AG04450 (cell line): Measurements from ENCODE around the gene ADAP2. TPM values are rescaled to one million over a fixed set of nuclear protein-coding genes. Genes with fewer than 3 reads are reported as not detected.
A peak's percentile ranks its signal among the peaks of the same experiment; 100 is the strongest.

ENCODE experiments used
- CTCF ChIA-PET: fragments of 300-600, 350-600 bp; formaldehyde crosslinking; extraction: SDS; loops from one replicate; lab custom pipeline; 2022; ENCODE audit warnings: antibody characterized with exemption, inconsistent platforms; lab: Charles Lee
- POLR2A ChIA-PET: fragments of 350-600 bp; formaldehyde crosslinking; extraction: SDS; loops from one replicate; lab custom pipeline; 2021; ENCODE audit warnings: antibody characterized with exemption, inconsistent platforms; lab: Yijun Ruan, JAX
- DNase-seq: peaks from one replicate; pipeline ENCODE4 v3.0.0-alpha.2; 2011; ENCODE audit warnings: low read depth, low spot score
- H3K27ac ChIP-seq: one replicate; pipeline ENCODE4 v1.5.1; 2012; ENCODE audit warnings: low read depth, low read length, control low read depth
- H3K27me3 ChIP-seq: one replicate; pipeline ENCODE4 v1.6.0; 2012; ENCODE audit warnings: low read length; ENCODE audit not compliant: control insufficient read depth, insufficient read depth
- H3K4me3 ChIP-seq: 2 replicates; pipeline ENCODE4 v1.5.1; 2011; ENCODE audit warnings: mild to moderate bottlenecking, low read depth, low read length, control low read depth
- H3K9me3 ChIP-seq: 2 replicates; pipeline ENCODE4 v1.5.1; 2012; ENCODE audit warnings: low read length; ENCODE audit not compliant: control insufficient read depth, insufficient read depth
- CTCF ChIP-seq: IDR thresholded peaks from 2 replicates; pipeline ENCODE4 v1.5.1; 2011; ENCODE audit warnings: low read depth, low read length, control low read depth, inconsistent platforms
- polyA minus RNA-seq: library from RNA; depleted of rRNA, polyadenylated mRNA; stranded (reverse); fragments of >200 nt; gene quantifications from 2 replicates; pipeline ENCODE4 v1.2.3, GENCODE V29; 2011; rRNA and poly(A)+ RNA removed
- polyA plus RNA-seq: library from polyadenylated mRNA; depleted of rRNA; stranded (reverse); fragments of >200 nt; gene quantifications from 2 replicates; pipeline ENCODE4 v1.2.3, GENCODE V29; 2011; rRNA removed

The ADAP2 gene
- 1.4 and 1.7 TPM in 2 replicates for polyA plus RNA-seq
- polyA minus RNA-seq: 1.7 and 2.3 TPM in 2 replicates

DNA sequence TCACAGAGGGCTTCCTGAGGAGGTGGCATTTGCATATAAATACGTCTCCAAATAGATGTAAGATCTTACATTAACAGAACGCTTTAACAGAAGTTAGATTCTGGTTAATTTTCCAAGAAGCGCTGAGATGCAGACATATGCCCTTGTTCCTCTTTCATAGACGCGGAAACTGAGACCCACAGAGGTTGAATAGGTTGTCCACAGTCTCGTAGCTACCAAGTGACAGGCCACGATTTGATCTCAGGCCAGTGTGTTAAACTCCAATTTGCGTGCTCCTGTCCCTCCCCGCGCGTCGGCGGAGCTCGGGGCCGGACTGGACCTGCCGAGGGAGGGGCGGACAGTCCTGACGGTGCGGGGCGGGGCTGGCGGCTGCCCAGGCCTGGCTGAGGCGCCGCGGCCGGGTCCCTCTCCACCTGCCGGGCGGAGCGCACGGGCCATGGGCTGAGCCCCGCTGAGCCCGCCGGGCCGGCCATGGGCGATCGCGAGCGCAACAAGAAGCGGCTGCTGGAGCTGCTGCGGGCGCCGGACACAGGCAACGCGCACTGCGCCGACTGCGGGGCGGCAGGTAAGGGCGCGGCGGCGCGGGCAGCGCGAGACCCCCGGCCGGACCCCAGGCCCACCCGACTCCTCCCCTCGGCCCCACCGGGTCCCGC is at the start of gene ADAP2:
ADAP2 (plus strand) TSS at position 402 of the 653 bp plus-strand sequence; CDS start at position 472, 70 bp downstream.
- POLR2A ChIA-PET: no interaction called here
- no peak within 1 kb of the TSS for H3K27ac ChIP-seq
- no peaks in the 10 kb centered on the region for H3K9me3 ChIP-seq
- CTCF ChIA-PET: no interaction called here
- peak within 1 kb of the TSS; percentile 36; the same call in 1 of the 2 replicates for H3K4me3 ChIP-seq
- no peak for TF ChIP-seq CTCF
- DNase-seq: no peak
- peaks cover 17% of the 10 kb centered on the region for H3K27me3 ChIP-seq

DNA sequence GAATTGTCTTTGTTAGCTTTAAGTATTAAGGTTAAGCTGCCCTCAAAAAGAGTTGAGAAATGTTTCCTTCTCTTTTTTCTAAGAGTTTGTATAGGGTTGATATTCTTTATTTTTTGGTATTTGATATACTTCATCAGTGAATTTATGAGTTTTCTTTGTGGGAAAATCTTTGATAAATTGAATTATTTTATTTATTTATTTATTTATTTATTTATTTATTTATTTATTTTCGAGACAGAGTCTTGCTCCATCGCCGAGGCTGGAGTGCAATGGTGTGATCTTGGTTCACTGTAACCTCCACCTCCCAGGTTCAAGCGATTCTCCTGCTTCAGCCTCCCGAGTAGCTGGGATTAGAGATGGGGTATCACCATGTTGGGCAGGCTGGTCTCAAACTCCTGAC is 35.6 kb upstream of the ADAP2 start:
- Histone ChIP-seq H3K27me3 (no peaks in the 10 kb centered on the region), H3K9me3 (no peaks in the 10 kb centered on the region), H3K27ac (no peak overlapping the region), H3K4me3 (no peak overlapping the region)
- no peak for DNase-seq
- CTCF ChIA-PET: interaction anchor here (0.6 kb wide), 1 partner anchor 135 kb away, joined by 3 read pairs; no protein-coding TSS in a partner anchor
- POLR2A ChIA-PET: no interaction called here
- TF ChIP-seq CTCF: no peak

DNA sequence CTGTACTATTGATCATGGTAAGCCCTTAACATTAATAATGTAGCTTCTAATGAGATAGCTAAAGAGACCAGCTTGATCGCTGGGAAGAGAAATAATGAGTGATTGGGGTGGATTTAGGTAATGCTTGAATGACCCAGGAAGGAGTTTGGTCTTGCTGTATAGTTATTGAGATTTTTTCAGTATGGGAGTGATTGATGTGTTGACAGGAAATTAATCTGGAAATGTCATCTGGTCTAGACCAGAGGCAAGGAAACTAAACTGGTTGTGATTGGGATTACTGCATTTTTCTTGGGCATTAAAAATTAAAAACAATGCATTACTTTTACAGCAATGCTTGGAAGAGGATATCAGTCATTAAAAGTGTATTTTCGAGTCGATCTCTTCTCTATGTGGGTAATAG is 27.5 kb upstream of the ADAP2 start:
- Histone ChIP-seq H3K27ac (no peak overlapping the region), H3K9me3 (no peaks in the 10 kb centered on the region), H3K27me3 (no peaks in the 10 kb centered on the region), H3K4me3 (no peak overlapping the region)
- DNase-seq: no peak
- POLR2A ChIA-PET: interaction anchor here (0.6 kb wide), 1 partner anchor 94 kb away, joined by 12 read pairs; no protein-coding TSS in a partner anchor
- no peak for TF ChIP-seq CTCF
- CTCF ChIA-PET: no interaction called here

DNA sequence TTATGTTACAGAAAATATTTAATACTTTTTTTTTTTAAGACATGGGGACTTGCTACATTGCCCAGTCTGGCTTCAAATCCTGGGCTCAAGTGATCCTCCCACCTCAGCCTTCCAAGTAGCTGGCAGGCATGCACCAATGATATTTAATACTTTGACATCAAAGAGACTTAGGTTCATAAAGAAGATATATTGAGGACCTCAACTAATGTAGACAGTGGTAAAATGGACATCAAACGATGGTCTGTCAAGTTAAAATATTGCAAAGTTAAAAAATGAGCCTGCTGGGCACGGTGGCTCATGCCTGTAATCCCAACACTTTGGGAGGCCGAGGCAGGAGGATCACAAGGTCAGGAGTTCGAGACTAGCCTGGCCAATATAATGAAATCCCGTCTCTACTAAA is 24.4 kb upstream of the ADAP2 start:
- ChIA-PET CTCF (no interaction called here), POLR2A (no interaction called here)
- no peaks in the 10 kb centered on the region for H3K27me3 ChIP-seq
- TF ChIP-seq CTCF: no peak
- no peak overlapping the region for H3K27ac ChIP-seq
- H3K4me3 ChIP-seq: no peak overlapping the region
- DNase-seq: no peak
- no peaks in the 10 kb centered on the region for H3K9me3 ChIP-seq

- no peak for DNase-seq
- H3K9me3 ChIP-seq: no peaks in the 10 kb centered on the region
- POLR2A ChIA-PET: interaction anchor here (0.7 kb wide), 1 partner anchor 68 kb away, joined by 5 read pairs; no protein-coding TSS in a partner anchor
- no peak overlapping the region for H3K27ac ChIP-seq
- no peak for TF ChIP-seq CTCF
- peak overlapping the region; percentile 90 for H3K4me3 ChIP-seq
- CTCF ChIA-PET: no interaction called here
- H3K27me3 ChIP-seq: no peaks in the 10 kb centered on the region
These were observed 16.0 kb upstream of the ADAP2 start for GRCh38 chr17:30905742-30906100.
